NCI-H226 (cell line): Measurements from ENCODE around the gene DGKI.

Experiments used
- DNase-seq: peaks from one replicate; pipeline ENCODE4 v3.0.0-alpha.2; 2015

DGKI gene

GRCh38 chr7:137642031-137642430, 204.7 kb downstream of the DGKI start:
- DNase-seq: no peak

DNA sequence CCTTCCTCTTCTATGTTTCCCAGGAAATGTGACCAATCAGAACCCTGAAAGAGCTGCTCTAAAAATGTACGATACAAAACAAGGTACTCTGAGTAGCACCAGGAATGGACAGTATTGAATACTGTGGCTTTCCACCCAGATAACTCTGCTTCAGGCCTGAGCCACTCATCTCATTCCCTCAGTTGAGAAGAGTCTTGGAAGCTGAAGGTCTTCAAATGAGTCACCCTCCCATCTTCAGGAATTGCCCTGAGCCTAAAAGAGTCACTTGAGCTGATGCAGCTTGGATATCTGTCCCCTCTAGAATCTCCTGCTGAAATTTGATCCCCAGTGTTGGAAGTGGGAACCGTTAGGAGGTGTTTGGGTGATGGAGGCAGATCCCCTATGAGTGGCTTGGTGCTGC, 210.4 kb downstream of the DGKI start:
- no peak for DNase-seq

DNA sequence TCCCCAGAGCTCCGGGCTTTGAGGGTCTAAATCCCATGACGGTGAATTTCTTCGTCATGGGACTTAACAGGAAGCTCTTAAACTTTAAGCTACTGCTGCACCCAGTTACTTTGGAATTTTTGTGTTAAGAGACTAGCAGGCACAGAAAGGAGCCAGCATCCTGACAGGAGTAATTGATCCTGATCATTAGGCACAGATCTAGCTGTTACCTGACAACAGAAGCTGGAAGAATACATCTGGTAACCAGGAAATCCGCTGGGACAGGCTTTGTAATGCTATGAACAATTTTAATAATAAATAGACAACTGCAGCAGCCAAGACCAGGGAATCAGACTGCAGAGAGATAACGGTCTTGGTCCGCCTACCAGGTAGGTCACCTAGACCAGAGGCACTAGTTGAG, 210.9 kb downstream of the DGKI start:
- no peak for DNase-seq

GRCh38 chr7:137635132-137635531, 211.6 kb downstream of the DGKI start:
- DNase-seq: no peak

DNA sequence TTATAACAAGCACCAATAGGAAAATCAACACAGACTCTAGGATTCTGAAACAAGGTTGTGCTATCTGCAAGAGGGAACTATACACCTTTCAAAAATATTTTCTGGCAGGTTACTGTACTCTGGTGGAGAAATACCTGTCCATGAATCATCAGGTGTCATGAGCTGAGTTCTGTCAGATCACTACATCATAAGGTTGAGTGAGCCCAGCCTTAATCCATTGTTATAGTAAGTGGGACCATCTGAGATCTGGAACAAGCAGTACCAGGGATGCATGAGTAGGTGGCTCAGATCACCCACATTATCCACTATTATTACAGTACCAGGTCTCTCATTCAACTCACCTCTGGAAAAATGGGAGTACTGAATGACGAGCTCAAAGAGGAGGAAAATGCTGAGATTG, 212.4 kb downstream of the DGKI start:
- DNase-seq: no peak

DNA sequence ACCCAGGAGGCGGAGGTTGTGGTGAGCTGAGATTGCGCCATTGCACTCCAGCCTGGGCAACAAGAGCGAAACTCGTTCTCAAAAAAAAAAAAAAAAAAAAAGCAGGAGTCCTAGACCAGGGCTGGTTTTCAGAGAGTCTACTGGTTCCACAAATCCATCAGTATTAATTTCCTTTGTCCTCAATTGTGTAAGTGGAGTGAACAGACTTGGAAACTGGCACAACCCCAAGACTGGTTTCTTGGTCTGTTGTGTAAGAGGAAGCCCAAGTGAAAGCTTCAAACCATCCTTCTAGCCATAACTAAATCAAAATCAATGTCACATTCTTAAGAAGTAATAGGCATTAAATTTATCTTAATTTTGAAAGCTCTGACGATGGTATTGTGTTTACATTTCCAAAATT, 213.6 kb downstream of the DGKI start:
- DNase-seq: no peak

DNA sequence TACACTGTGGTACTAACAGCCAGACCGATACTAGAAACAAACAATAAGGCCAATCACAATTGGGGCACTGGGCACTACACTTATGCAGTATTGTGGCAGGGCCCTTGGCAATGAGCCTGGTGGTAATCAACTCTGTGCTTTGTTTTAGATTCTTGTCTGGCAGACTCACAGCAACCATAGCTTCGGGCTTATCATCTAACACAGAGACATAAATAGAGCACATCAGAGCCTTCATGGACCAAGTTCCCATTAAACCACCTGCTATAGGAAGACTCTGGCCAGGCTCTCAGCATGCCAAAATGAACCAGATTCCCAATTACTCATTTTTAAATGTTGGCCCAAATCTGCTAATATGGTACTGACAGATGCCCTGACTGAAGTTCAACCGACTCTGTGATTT, 218.6 kb downstream of the DGKI start:
- no peak for DNase-seq

GRCh38 chr7:137626469-137627067, 220.2 kb downstream of the DGKI start:
- DNase-seq: no peak

DNA sequence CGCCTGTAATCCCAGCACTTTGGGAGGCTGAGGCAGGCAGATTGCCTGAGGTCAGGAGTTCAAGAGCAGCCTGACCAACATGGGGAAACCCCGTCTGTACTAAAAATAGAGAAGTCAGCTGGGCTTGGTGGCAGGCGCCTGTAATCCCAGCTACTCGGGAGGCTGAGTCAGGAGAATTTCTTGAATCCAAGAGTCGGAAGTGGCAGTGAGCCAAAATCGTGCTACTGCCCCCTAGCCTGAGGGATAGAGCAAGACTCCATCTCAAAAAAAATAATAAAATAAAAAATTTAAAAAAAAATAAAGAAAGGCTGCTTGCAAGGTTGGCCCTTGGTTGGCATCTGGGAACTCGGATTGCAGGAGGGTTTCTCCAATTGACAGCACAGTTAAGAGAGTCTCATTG, 221.6 kb downstream of the DGKI start:
- no peak for DNase-seq

DNA sequence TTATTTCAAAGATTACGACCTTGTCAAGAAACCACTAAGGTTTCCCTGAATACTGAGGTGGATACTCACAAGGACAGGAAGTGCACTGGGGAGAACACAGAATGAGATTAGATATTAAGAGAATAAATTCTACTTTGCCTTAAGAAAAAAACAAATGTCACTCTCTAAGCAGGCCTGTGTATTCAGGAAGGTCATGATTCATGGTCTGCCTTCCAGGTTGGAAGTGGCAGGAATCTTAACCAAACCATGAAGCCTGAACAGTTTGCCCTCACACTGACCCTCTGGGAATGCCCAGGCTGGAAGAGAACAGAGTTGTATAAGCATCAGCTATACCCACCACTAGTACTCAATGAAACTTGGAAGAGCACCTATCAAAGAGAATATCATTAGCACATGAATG, 227.6 kb downstream of the DGKI start:
- DNase-seq: no peak

DNA sequence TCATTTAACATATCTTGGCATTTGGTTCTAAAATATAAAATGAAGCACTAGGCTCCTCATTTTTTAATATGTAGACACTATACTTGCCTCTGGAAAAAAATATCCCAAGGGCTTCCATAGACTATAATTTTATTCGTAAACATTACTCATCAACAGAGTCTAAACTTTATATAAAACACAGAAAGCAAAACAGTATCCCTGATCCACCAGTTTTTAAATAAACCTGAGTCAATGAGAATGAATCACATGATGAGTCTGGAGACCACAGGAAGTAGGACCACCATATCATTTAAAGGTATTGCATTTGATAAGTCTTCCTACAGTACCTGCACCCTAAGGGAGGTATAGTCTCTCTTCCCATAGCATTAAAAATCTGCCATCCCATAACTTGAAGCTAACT, 228.0 kb downstream of the DGKI start:
- no peak for DNase-seq

- no peak for DNase-seq
Measured at GRCh38 chr7:137613006-137613525, 233.7 kb downstream of the DGKI start.

DNA sequence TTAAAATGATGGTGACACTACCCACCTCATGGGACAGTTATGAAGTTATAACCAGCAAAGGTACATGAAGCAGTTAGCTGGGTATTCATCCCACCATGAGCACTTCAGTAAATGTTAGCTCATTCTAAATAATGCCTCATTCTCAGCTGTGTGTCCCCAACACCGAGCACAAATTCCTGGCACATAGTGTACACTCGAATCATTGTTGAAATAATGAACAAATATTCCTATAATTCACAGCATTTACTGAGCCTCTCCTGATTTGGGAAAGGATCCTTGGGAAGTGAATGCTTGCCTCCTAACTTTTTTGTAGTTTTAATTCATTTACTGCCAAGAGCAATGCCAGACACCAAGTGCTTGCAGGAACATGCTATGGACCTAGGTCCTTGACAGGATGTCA, 235.2 kb downstream of the DGKI start:
- no peak for DNase-seq

GRCh38 chr7:137609500-137609899, 237.3 kb downstream of the DGKI start:
- no peak for DNase-seq

GRCh38 chr7:137606061-137606674, 240.6 kb downstream of the DGKI start:
- no peak for DNase-seq

- DNase-seq: no peak
Measured at GRCh38 chr7:137603043-137603442, 243.7 kb downstream of the DGKI start.

- DNase-seq: no peak
Measured at GRCh38 chr7:137601642-137602041, 245.1 kb downstream of the DGKI start.

DNA sequence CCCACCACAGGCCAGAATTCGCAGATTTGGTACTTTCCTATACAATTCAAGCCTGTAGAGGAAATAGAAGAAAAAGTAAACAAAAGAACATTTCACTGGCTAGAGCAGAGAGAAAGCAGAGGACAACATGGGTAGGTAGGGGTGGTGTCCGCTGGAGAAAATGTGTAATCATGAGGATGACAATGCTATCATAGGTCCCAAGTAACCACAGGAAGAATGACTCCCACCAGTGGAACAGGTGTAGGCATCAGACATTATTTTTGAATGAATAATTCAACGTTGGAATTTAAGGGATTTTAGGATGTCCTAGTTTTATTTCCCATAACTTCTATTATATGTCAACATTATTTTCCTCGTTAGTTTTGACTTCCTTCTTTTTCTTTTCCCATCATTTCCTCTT, 248.9 kb downstream of the DGKI start:
- DNase-seq: no peak

DNA sequence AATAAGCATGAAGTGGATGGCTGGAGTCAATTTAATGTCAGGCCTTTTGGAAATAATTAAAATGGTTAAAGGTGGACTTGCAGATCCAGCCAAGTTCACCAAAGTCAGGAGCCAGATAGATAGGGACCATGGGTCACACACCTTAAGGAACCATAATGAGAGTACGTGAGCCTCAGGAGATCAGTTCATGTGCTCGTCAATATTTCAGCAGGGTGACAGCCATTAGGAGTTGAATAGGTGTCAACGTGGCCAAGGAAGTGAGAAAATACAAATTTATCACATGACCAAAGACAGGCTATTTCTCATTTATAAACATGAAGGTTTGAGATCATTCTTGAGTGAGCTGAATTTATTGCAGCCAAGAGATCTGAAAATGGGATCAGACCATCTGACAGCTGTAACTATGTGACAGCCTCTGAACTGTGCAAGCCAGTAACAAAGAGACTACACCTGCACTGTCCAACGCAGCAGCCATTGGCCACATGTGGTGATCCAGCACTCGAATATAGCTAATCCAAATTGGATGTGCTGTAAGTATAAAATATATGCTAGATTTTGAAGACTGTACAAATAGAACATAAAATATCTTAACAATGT, 253.6 kb downstream of the DGKI start:
- DNase-seq: no peak

DNA sequence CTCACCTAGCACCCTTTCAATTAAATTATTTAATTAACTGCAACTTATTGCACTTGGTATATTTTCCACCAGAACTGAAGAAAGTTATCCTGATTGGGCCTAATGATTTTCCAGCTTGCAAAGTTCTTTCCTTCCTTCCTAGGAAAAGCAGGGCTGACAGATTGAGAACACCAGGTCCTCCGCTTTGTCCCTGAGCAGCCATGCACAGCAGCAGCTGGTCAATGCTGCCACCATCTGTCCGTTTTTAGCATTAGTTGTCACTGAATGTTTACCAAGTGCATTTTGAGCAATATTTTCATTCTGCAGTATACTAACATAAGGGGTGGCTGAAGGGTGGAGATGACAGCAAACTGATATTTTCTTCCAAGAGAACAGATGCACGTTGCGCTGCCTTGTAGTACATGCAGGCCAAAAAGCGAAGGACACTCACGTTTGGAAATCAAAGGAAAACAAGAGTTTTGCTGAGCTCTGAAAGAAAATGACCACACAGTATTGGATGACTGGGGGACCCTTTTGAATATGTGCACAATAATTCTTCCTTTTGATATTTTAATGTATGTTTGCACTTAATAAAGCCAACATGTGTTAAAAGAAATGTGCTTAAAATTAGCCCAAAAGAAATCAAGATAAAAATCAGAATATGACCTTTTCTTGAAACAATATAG, 254.4 kb downstream of the DGKI start:
- DNase-seq: peak; percentile 29

- DNase-seq: peak; percentile 20
Measured at GRCh38 chr7:137591421-137591837, 255.3 kb downstream of the DGKI start.

DNA sequence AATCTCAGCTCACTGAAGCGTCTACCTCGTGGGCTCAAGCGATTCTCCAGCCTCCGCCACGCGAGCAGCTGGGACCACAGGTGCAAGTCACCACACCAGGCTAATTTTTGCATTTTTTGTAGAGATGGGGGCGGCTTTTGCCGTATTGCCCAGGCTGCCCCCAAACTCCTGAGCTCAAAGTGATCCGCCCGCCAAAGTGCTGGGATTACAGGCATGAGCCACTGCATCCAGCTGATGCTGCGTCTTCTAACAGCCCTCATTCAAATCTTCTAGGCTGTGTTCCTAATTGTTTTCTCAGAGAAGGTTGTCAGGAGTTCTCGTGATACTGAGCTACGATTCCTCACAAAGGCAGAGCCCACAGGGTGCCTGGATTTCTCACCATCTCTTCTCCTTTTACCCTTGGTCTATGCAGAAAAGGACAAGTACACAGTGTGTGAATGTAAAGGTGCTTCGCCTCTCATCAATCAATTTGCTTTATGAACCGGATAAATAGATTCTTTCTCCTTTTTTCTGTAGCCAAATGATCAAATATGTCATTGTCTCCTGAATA, 255.9 kb downstream of the DGKI start:
- no peak for DNase-seq

- DNase-seq: no peak
Measured at GRCh38 chr7:137590071-137590755, 256.6 kb downstream of the DGKI start.
